Measurements from ENCODE around the gene TMEM247. TPM values are rescaled to one million over a fixed set of nuclear protein-coding genes. Genes with fewer than 3 reads are reported as not detected.

Gene TMEM247
- total RNA-seq, 1 experiment from 2014 or later, result not detected

DNA sequence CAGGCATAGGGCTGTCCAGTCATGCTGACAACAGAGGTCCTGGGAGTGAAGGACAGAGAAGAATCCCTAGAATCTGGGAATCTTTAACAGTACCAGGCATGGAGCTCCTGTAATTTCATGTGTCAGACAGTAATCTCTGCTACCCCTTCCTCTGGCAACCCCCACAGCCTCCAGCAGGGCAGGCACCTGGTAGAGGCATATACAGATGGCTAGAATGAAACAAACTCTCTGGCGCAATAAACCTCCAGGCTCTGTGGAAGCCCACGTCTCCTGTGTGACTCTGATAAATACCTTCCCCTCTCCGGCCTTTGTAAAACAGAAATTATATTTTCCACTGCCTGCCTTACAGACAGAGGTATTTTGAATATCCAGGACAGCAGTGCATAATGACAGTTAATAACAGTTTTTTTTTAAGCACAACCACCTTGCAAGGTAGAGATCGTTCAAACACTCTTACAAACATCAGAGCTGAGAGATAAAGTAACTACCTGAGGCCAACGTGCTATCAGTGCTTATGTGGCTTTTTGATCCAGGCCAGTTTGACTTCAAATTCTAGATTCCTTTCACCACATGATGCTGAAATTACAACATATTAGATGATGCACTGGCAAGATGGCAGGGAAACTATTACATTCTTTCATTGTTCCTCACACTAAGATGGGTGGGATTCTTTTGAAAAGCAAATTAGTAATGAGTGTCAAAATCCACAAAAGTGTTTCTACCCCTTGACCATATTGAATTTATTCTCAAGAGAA, 47.7 kb upstream of the TMEM247 start:
- Mint-ChIP-seq H3K36me3 (ENCODE audit: insufficient read depth in 1 of 3, low read depth in 3 of 3) (no peaks in the 10 kb centered on the region), H3K27ac (no peak overlapping the region), H3K4me3 (no peak overlapping the region), H3K9me3 (no peaks in the 10 kb centered on the region), H3K4me1 (peaks cover 10 to 12% of the 10 kb centered on the region in 2 experiments), H3K27me3 (ENCODE audit: low read depth) (no peaks in the 10 kb centered on the region)
- no peak overlapping the region for H3K18ac ChIP-seq (ENCODE audit: insufficient read length, low read depth, low read length)
- TF ChIP-seq, protein P1, sequence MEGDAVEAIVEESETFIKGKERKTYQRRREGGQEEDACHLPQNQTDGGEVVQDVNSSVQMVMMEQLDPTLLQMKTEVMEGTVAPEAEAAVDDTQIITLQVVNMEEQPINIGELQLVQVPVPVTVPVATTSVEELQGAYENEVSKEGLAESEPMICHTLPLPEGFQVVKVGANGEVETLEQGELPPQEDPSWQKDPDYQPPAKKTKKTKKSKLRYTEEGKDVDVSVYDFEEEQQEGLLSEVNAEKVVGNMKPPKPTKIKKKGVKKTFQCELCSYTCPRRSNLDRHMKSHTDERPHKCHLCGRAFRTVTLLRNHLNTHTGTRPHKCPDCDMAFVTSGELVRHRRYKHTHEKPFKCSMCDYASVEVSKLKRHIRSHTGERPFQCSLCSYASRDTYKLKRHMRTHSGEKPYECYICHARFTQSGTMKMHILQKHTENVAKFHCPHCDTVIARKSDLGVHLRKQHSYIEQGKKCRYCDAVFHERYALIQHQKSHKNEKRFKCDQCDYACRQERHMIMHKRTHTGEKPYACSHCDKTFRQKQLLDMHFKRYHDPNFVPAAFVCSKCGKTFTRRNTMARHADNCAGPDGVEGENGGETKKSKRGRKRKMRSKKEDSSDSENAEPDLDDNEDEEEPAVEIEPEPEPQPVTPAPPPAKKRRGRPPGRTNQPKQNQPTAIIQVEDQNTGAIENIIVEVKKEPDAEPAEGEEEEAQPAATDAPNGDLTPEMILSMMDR (conservative IDR thresholded peaks at IDR 0.05), result no peak
- no peak overlapping the region for H2BK120ac ChIP-seq (ENCODE audit: low read depth, low read length, poor library complexity, severe bottlenecking)
- H2AK5ac ChIP-seq (ENCODE audit: insufficient read length, low read length), result no peak overlapping the region
- no peak overlapping the region for H2BK20ac ChIP-seq (ENCODE audit: low read depth, low read length, poor library complexity, severe bottlenecking)
- no peak overlapping the region for H3K9ac ChIP-seq (ENCODE audit: extremely low read depth, insufficient read length, low read length)
- DNase-seq, result no peak
- H3K9me3 ChIP-seq (ENCODE audit: control insufficient read depth, low read depth, low read length), result no peaks in the 10 kb centered on the region
- no peaks in the 10 kb centered on the region for H4K20me1 ChIP-seq (ENCODE audit: control insufficient read depth, insufficient read depth, insufficient read length)
- no peaks in the 10 kb centered on the region; the same call in 1 of the 2 replicates for H3K4me1 ChIP-seq (ENCODE audit: insufficient read depth, low read length)
- no peak overlapping the region for H3T11ph ChIP-seq (ENCODE audit: low read length)
- H2BK5ac ChIP-seq (ENCODE audit: insufficient read length, low read length), result no peak overlapping the region
- H4K8ac ChIP-seq (replicated peaks; ENCODE audit: insufficient read length, low read depth, low read length), result no peak overlapping the region
- H4K91ac ChIP-seq (ENCODE audit: insufficient read length, low read depth, low read length), result no peak overlapping the region
- H3K23ac ChIP-seq (ENCODE audit: insufficient read length, low read depth, low read length), result no peak overlapping the region
- H3K4me2 ChIP-seq (ENCODE audit: insufficient read depth, insufficient read length, low read length), result no peak overlapping the region
- no peak overlapping the region for H2BK15ac ChIP-seq (ENCODE audit: low read depth, low read length)
- no peaks in the 10 kb centered on the region for H3K79me1 ChIP-seq (ENCODE audit: insufficient read depth, low read depth, low read length, poor library complexity, severe bottlenecking)
- no peak overlapping the region for H3K56ac ChIP-seq (ENCODE audit: insufficient read length, low read depth, low read length)
- no peak overlapping the region for H4K5ac ChIP-seq (ENCODE audit: insufficient read length, low read depth, low read length)
- no peak overlapping the region for H3K4ac ChIP-seq (ENCODE audit: low read depth, low read length)
- no peak overlapping the region for H3K14ac ChIP-seq (ENCODE audit: insufficient read depth, low read length)
- no peaks in the 10 kb centered on the region for H3K79me2 ChIP-seq (ENCODE audit: insufficient read depth, low read length)
- H3K23me2 ChIP-seq (ENCODE audit: insufficient read length, low read depth, low read length, poor library complexity, severe bottlenecking), result no peaks in the 10 kb centered on the region
- H2AFZ ChIP-seq (ENCODE audit: low read length), result no peak overlapping the region
- H3K27me3 ChIP-seq (ENCODE audit: insufficient read depth, low read length), result no peaks in the 10 kb centered on the region
- no CpG with 5 or more reads among the region's 5 CpGs for WGBS (ENCODE audit: extremely low coverage, insufficient read length, low lambda C conversion rate)
- no peak overlapping the region for H2BK12ac ChIP-seq (ENCODE audit: insufficient read length, low read depth, low read length)
- H3K27ac ChIP-seq (ENCODE audit: insufficient read length, low read depth, low read length), result no peak overlapping the region

All from H9 (cell line).